Adipocyte (in vitro differentiated cells): ENCODE data around the gene ST6GALNAC2.

Experiments
- DNase-seq: peaks from one replicate; pipeline ENCODE4 v3.0.0-alpha.2; 2015; ENCODE audit warnings: low read depth
- H3K27me3 ChIP-seq: replicated peaks from 2 replicates; pipeline ENCODE4 v1.7.0; 2013; ENCODE audit warnings: mild to moderate bottlenecking, low read length, moderate library complexity; ENCODE audit not compliant: control insufficient read depth, insufficient read depth
- H3K36me3 ChIP-seq: 2 replicates; pipeline ENCODE4 v1.7.0; 2013; ENCODE audit warnings: low read length, mild to moderate bottlenecking, moderate library complexity; ENCODE audit not compliant: control insufficient read depth, insufficient read depth, severe bottlenecking
- H3K4me1 ChIP-seq: 2 replicates; pipeline ENCODE4 v1.7.0; 2013; ENCODE audit warnings: mild to moderate bottlenecking, low read length, moderate library complexity; ENCODE audit not compliant: control insufficient read depth, insufficient read depth
- H3K4me3 ChIP-seq: 2 replicates; pipeline ENCODE4 v1.7.0; 2013; ENCODE audit warnings: mild to moderate bottlenecking, low read length, moderate library complexity
- H3K9ac ChIP-seq: 2 replicates; pipeline ENCODE4 v1.7.0; 2013; ENCODE audit warnings: mild to moderate bottlenecking, low read length, moderate library complexity
- H3K9me3 ChIP-seq: 2 replicates; pipeline ENCODE4 v1.7.0; 2013; ENCODE audit warnings: mild to moderate bottlenecking, low read length, moderate library complexity; ENCODE audit not compliant: control insufficient read depth

ST6GALNAC2 gene

DNA sequence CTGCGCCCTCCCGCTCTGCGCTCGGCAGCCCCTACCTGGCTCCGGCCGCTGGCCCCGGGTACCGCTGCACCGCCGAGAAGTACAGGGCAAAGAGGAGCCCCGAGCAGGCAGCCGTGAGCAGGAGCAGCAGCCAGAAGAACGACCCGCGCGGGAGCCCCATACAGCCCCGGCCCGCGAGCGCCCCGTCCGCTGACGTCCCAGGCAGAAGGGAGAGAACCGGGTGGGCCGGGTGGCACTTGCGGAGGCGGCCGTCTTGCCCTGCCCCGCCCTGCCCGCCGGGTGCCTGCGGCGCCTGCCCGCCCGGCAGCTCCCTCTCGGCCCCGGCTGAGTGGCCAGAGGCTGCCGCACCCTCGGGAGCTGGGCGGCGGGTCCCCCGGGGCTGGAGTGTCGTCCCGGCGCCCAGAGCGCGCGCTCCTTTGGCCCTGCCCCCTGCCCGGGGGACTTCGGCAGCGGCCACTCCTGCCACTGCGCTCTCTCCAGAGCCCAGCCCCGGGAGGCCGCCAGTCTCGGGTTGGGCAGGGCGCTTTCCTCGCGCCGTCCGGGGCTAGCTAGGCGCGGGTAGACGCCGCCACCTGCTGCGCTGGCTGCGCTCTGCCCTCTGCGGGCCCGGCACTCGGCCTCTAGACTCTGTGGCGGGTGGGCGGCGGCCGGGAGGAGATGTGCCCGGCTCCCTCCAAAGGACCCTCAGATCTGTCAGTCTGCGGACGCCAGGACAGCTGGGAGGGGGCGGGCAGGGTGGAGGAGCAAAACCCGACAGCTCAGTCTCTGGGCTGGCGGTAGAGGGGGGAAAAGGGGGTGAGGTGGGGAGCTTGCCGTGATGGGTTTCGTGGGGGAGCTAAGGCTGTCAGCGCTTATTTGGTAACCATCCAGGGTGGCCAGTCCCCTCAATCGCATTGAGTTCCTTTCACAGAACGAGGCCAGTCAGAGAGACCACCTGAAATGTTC, at the start of gene ST6GALNAC2:
Gene ST6GALNAC2 (minus strand): TSS at position 212 of the 945 bp plus-strand sequence. CDS start 52 bp downstream, at position 160.
- peak; percentile 70 for DNase-seq
- H3K36me3 ChIP-seq = no peaks in the 10 kb centered on the region
- H3K9ac ChIP-seq = peak within 1 kb of the TSS; percentile 66
- peaks cover 5% of the 10 kb centered on the region for H3K9me3 ChIP-seq
- peak within 1 kb of the TSS; percentile 80 for H3K4me3 ChIP-seq
- peaks cover 35% of the 10 kb centered on the region for H3K27me3 ChIP-seq
- peaks cover 6% of the 10 kb centered on the region for H3K4me1 ChIP-seq

DNA sequence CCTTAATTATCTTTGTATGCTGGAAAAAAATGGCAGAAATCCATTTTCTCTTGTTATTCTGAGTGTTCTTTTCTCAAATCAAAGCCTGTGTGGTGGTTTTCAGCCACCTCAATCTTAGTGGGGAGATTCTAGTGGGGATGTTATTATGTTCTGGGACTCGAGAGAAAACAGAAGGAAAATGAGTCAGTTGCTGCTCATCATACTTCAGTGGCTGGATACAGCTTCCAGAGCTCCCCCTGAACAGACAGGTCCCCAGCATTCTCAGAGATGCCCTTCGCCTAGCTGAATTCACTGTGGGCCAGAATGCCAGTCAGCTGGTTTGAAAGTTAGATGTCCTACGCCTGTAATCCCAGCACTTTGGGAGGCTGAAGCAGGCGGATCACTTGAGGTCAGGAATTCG, 49.4 kb upstream of the ST6GALNAC2 start:
- Histone ChIP-seq H3K9me3 (no peaks in the 10 kb centered on the region), H3K36me3 (no peaks in the 10 kb centered on the region), H3K9ac (no peak overlapping the region), H3K4me3 (no peak overlapping the region), H3K4me1 (no peaks in the 10 kb centered on the region), H3K27me3 (peaks cover 4% of the 10 kb centered on the region)
- no peak for DNase-seq

DNA sequence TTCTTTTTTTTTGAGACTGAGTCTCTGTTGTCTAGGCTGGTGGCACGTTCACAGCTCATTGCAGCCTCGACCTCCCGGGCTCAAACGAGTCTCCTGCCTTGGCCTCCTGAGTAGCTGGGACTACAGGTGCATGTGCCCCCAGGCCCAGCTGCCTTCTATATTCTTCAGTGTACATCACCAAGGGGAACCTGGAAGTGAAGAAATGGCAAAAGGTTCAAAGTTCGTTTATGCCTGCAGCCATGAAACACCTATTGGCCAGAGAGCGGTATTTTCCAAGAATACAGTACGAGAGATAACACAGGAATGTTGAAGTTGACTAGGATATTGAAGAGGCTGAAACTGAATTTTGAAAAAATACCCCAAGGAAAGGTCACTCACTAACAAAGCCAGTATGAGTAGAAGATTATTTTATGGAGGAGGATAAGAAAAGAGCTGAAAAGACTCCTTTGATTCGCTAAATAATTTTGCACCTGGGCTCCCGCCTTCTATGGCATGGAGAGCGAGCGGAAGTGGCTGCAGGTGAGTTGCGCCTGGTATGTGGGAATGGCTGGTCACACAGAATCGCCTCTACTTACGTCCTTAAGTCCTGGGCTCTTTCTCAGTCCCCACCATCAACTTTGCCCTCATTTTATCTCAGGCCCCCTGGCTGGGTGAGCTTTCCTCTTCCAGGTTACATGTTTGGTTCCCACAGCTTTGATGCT, 48.1 kb upstream of the ST6GALNAC2 start:
- Histone ChIP-seq H3K9me3 (no peaks in the 10 kb centered on the region), H3K4me3 (no peak overlapping the region), H3K4me1 (no peaks in the 10 kb centered on the region), H3K36me3 (no peaks in the 10 kb centered on the region), H3K9ac (no peak overlapping the region), H3K27me3 (peaks cover 10% of the 10 kb centered on the region)
- no peak for DNase-seq

DNA sequence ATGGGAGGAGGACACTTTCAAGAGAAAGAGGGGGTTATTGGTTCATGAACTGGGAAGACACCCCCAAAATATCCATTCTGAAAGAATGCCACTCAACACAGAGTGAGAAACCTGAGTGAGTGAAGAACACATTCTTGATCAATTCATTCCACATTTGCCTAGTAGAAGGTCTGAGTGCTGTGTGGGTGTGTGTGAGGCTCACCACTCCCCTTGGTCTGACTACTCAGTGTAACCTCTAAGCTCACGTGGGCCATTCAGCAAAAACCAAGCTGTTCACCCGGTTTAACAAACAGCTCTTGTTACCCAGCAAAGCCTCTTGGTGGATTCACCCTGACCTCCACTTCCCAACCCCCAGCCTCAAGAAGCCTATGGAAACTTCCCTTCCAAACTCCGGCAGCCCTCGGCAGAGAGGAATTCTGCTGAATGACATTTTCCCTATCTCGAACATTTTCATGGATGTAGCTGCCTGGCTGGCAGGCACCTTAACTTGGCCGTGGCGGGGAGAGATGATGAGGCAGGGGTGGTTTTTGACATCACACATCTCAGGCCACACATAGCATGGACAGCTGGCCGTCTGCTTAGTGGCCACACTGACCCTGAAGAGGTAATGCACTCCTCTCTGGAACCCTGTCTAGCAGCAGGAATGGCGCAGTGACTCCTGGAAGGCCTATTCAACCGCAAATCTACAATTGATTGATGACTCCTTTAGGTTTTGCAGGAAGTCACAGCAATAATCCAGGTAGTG, 46.3 kb upstream of the ST6GALNAC2 start:
- Histone ChIP-seq H3K4me1 (no peaks in the 10 kb centered on the region), H3K9me3 (no peaks in the 10 kb centered on the region), H3K9ac (no peak overlapping the region), H3K27me3 (peaks cover 15% of the 10 kb centered on the region), H3K36me3 (no peaks in the 10 kb centered on the region), H3K4me3 (no peak overlapping the region)
- DNase-seq = no peak

DNA sequence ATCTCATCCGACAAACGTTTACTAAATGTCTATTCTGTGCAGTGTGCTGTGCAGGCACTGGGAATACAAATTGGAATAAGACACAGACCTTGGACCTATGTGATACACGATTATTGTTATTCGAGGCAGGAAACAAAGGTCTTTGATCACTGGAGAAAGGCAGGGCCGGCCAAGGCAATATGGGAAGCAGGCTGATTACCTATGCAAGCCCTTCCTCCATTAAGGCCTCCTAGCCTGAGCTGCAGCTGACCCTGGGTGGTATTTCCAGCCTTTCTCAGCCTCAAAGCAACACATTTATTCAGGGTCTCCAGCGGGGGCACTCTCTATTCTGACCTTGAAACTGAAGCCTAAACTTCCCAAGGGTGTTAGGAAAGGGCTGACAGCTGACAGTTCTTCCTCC, 44.5 kb upstream of the ST6GALNAC2 start:
- no peaks in the 10 kb centered on the region for H3K36me3 ChIP-seq
- peaks cover 32% of the 10 kb centered on the region for H3K27me3 ChIP-seq
- no peak overlapping the region for H3K4me3 ChIP-seq
- H3K4me1 ChIP-seq = no peaks in the 10 kb centered on the region
- no peaks in the 10 kb centered on the region for H3K9me3 ChIP-seq
- DNase-seq = no peak
- H3K9ac ChIP-seq = no peak overlapping the region

DNA sequence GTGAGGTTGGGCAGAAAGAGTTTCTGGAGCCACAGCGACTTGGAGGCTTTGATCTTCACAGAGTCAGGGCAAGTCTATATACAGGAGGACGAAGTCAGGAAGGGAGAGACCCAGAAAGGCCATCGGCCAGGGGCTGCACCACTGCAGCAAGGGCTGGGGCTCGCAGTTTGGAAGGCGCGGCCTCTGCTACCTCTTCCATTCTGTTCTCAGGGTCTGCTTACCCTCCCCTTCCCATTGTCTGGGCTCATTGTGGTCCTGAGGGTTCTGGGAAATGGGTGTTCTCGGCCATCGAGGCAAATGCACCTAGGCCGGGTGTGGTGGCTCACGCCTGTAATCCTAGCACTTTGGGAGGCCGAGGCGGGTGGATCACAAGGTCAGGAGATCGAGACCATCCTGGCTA, 41.9 kb upstream of the ST6GALNAC2 start:
- Histone ChIP-seq H3K9ac (no peak overlapping the region), H3K9me3 (no peaks in the 10 kb centered on the region), H3K4me1 (peaks cover 9% of the 10 kb centered on the region), H3K4me3 (no peak overlapping the region), H3K36me3 (no peaks in the 10 kb centered on the region), H3K27me3 (peaks cover 30% of the 10 kb centered on the region)
- no peak for DNase-seq

DNA sequence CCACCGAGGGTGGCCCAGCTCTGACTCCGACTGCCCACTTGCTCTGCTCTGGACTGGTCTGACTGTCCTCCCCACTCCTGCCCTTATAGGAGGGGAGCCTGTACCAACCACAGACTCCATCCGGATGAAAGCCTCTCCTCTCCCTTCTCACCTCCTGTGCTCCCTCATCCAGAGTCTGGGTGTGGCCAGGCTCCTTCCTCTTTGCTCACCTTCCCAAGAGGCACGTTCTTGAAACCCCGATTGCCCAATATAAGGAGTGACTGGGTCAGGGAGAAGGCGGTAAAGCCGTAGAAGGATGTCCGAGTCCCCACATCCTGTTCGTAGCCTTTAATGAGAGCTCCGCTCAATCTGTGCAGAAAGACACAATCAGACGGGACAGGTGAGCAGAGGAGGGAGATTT, 40.8 kb upstream of the ST6GALNAC2 start:
- no peak overlapping the region for H3K4me3 ChIP-seq
- H3K27me3 ChIP-seq = peaks cover 30% of the 10 kb centered on the region
- peaks cover 9% of the 10 kb centered on the region for H3K4me1 ChIP-seq
- H3K9me3 ChIP-seq = no peaks in the 10 kb centered on the region
- H3K9ac ChIP-seq = no peak overlapping the region
- no peaks in the 10 kb centered on the region for H3K36me3 ChIP-seq
- DNase-seq = no peak

DNA sequence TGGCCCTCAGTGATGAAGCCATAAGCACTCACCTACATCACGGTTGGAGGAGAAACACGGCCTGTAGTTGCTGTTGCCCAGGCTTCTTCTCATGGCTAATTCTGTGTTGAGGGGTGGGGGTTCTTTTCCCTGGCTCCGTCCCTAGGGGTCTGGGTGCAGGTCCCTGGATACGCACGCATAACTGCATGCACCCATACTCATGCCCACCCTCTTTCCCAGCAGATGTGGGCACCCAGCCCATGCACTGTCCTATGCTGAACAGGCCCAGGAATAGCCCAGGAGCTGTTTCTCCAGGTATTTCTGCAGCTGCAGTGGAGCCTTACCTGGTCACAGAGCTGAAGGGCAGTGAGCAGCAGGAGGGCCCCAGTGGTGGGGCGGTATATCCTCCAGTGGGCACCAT, 39.8 kb upstream of the ST6GALNAC2 start:
- no peaks in the 10 kb centered on the region for H3K9me3 ChIP-seq
- peaks cover 9% of the 10 kb centered on the region for H3K4me1 ChIP-seq
- no peak overlapping the region for H3K4me3 ChIP-seq
- H3K36me3 ChIP-seq = no peaks in the 10 kb centered on the region
- peaks cover 30% of the 10 kb centered on the region for H3K27me3 ChIP-seq
- DNase-seq = no peak
- H3K9ac ChIP-seq = no peak overlapping the region

DNA sequence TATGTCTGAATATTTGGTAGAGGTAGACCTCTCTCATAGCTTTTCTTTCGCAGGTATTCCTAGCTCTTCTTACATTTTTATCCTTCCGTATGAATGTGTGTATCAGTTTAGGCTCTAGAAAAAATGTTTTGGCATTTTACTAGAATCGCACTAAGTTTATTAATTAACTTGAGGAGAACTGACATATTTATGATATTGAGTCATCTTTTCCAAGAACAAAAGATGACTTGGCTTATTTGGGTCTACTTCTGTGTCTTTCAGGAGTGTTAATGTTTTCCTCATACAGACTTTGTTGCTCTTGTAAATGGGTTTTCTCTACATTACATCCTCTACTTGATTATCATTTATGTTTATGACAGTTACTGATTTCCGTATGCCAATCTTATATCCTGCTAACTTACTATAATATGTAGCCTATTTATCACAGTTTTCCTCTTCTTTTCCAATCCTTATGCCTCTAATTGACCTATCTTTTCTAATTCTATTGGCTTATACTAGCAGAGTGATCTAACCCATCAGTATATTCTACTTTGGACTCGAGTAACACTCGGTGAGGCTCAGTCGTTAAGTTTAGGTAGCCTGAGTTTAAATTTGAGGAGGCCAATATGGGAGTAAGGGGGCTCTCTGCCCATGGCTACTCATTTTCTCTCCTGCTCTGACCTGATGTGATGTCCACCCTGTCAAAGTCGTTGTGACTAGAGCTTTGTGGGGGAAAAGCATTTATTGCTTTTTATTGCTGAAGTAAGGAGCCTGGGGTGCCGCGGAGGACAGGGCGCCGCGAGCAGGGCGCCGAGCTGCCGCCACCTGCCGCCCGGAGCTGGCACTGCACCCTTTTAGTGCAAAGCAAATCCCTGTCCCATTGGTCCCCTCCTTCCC, 37.8 kb upstream of the ST6GALNAC2 start:
- peak overlapping the region; percentile 59 for H3K9ac ChIP-seq
- no peaks in the 10 kb centered on the region for H3K9me3 ChIP-seq
- H3K4me1 ChIP-seq = peaks cover 9% of the 10 kb centered on the region
- no peaks in the 10 kb centered on the region for H3K36me3 ChIP-seq
- peak; percentile 88 for DNase-seq
- H3K27me3 ChIP-seq = peaks cover 28% of the 10 kb centered on the region
- H3K4me3 ChIP-seq = peak overlapping the region; percentile 49

DNA sequence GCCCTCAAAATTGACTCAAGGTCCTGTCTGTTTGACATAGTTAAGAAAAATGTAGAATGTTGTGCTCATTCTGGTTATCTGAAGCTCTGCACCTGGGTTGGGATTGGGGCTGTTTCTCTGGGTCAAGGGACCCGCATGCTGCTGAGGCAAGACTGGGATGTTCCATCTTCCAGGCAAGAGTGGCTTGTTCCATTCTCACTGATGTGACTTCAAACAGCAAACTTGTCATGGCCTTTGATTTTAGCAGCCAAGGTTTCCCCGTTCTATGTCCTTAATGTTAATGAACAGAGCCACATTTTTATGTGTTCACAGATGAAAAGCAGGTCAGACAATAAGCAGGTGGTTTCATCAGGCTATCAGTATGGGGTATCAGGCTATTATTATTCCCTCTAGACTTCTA, 32.2 kb upstream of the ST6GALNAC2 start:
- Histone ChIP-seq H3K4me1 (no peaks in the 10 kb centered on the region), H3K36me3 (no peaks in the 10 kb centered on the region), H3K27me3 (peaks cover 11% of the 10 kb centered on the region), H3K9ac (no peak overlapping the region), H3K4me3 (no peak overlapping the region), H3K9me3 (no peaks in the 10 kb centered on the region)
- DNase-seq = no peak
